NCI-H2107 (cell line): Measurements from ENCODE around the gene SZT2.
"Not testable (repeated sequence)": the region's sequence is repeated elsewhere in the genome, so short reads cannot be mapped to it uniquely, and the experiment has no call there.

Experiments
- DNase-seq: peaks from one replicate; lab custom pipeline; 2025; lab: John Stamatoyannopoulos, UW

Gene SZT2

DNA sequence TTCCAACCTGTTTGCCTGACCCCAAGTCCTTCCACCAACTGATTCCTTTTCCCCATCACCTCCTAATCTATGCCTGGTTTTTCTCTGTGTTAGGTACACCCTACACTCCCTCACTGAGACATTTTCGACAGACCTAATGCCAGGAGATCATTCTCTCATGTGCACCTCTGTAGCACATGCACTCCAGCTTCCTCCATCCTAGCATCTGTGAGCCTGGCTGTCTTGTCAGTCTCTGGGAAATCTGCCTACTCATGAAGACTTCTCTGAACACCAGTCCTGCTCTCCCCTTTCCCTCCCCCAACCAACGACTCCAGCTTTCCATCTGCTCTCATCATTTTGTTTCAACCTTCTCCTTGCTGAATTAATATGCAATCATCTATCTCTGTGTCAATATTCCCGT, 1.1 kb upstream of the SZT2 start:
- DNase-seq: no peak

DNA sequence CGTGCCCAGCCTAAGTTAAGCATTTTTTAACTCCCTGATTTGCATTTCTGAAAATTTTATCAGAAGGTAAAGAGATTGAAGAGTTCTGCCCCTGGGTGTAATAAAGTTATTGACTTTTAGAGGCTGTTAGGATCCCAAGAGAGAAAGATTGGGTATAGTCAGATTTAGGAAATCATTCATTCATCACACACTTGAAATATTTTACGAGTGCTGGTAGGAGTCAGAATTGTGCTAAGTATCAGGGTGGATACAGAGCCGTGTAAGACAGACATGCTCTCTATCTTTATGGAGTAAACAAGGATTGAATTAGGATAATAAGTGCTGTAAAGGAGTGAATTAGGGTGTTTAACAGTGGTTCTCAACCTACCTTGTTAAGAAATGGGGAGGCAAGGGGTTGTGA, 3.0 kb downstream of the SZT2 start:
- DNase-seq: no peak

DNA sequence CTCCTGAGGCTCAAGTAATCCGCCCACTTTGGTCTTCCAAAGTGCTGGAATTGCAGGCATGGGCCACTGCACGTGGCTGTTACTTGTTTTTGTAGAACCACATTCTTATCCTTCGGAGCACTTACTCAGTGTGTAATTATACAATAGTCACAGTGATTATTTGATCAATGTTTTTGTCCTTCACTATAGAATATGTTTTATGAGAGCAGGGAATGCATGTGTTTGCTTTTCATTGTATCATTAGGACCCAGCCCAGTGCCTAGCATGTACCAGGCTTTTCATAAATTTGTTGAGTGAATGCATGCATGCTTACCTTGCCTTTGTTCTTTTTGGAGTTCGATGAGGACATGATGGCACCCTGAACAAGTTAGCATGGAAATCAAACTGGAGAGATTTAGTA, 5.8 kb downstream of the SZT2 start:
- no peak for DNase-seq

GRCh38 chr1:43396059-43396458, 6.4 kb downstream of the SZT2 start:
- DNase-seq: no peak

- DNase-seq: no peak
Observed at GRCh38 chr1:43398227-43398626, 8.5 kb downstream of the SZT2 start.

GRCh38 chr1:43400441-43400840, 10.7 kb downstream of the SZT2 start:
- DNase-seq: not testable (repeated sequence)

DNA sequence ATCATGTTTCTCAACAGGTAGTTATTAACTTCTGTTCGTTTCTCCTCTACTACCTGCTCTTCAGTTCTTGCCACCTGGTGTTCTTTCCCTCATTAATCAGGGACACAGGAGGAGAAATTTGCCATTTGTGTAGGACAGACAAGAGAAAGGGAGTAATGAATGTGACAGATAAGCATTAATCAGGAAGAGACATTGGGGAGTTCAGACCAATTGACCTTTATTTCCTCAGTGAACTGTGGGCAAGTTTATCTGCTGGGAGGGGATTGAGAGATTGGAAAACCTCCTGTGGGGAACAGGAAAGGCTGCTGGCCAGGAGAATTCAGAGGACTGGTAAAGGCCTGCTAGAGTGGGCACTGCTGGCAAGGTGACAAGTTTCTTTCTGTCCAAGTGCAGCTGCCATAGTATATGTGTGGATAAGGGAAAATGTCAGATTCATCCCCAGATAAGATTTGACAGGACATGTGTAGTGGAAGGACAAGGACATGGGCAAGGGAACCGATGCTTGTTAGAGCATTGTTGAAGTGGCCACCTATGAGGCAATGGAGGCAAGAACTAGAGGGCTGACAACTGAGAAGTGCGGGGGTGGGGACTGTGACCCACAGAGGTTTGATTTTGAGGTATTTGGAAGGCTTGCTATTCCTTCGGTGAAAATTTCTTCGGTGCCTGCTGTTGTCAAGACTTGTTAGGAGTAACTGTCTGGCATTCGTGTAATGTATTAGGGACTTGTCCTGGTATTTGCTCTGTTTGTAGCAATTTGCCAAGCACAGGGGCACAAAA, 12.6 kb downstream of the SZT2 start:
- DNase-seq: no peak

- no peak for DNase-seq
Observed at GRCh38 chr1:43404353-43404752, 14.7 kb downstream of the SZT2 start.

DNA sequence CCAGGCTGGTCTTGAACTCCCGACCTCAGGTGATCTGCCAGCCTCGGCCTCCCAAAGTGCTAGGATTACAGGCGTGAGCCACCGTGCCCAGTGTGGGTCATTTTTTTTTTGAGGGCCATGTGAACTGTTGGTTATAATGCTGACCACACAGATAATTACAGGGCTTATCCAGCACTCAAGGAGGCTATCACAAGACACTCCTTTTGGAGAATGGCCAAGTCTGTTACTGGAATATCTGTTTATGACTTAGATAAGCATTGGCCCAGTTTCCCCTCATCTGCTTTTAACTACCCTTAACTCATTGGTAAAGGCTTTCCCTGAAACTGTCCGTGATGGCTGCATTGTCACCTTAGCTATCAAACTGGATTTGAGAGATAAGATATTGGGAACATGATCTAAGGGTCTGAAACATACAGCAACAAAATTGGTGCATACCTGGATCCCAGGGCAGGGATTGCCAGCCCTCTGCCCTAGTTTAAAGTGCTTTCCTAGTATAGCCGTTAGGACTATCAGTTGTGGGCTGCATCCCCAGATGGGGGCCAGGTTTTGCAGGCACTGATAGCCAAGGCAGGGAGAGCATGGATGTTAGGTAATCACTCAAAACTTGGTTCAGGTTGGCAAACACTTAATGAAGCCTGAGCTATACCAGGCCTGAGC, 15.6 kb downstream of the SZT2 start:
- no peak for DNase-seq

DNA sequence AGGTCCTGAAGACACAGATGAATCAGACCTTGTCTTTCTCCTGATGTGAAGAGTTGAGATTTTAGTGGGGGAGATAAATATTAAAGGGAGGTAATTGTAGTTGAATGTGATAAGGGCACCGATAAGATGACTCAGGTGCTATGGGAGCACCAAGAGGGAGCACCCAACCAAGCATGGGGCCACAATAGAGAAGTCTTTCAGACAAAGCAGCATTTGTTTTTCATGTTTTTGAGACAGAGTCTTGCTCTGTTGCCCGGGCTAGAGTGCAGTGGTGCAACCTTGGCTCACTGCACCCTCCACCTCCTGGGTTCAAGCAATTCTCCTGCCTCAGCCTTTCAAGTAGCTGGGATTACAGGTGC, 16.2 kb downstream of the SZT2 start:
- no peak for DNase-seq

DNA sequence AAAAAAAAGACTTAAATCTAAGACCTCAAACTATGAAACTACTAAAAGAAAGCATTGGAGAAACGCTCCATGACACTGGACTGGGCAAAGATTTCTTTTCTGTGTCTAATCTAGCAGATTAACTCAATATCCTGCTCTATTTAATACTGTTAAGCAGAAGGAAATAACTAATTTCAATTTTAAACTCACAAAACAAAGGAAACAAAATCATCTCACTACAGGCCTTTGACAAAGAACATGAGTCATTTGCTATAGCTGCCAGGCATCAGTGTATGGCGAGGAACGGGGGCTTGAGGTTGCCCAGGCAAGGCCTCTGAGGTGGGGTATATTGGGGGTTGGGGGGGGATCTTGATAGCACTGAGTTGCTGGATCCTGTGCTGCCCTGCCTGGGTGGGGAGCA, 20.9 kb downstream of the SZT2 start:
- DNase-seq: no peak

DNA sequence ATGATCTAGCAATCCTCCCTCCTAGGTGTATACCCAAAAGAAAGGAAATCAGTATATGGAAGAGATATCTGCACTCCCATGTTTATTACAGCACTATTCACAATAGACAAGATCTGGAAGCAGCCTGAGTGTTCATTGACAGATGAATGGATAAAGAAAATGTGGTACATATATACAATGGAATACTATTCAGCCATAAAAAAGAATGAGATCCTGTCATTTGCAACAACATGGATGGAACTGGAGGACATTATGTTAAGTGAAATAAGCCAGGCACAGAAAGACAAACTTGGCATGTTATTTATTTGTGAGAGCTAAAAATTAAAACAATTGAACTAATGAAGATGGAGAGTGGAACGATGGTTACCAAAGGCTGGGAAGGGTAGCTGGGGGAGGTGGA, 23.7 kb downstream of the SZT2 start:
- DNase-seq: not testable (repeated sequence)

DNA sequence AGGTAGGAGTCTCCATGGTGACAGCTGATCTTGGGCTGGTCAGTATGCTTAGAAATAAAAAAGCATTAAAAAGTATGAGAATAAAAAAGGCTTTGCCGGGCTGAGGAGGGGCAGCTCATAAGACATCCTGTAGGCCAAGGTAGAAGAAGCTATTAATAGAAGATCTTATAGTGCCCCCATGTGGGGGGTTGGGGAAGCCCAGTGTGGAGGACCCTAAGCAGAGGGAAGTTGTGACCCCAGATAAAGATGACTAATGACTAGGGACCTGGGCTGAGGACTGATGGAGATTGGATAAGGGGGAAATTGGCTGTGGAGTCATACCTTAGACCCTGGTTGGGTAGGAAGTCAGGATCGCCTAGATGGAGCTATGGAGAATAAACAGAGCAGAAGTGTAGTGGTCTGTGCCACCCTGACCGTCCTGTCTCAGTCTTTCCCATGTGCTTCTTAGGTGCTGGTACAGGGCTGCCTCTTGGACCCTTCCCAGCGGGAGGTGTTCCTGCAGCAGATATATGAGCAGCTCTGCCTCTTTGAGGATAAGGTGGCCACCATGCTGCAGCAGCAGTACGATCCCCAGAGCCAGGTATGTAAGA, 25.0 kb downstream of the SZT2 start:
- DNase-seq: no peak

DNA sequence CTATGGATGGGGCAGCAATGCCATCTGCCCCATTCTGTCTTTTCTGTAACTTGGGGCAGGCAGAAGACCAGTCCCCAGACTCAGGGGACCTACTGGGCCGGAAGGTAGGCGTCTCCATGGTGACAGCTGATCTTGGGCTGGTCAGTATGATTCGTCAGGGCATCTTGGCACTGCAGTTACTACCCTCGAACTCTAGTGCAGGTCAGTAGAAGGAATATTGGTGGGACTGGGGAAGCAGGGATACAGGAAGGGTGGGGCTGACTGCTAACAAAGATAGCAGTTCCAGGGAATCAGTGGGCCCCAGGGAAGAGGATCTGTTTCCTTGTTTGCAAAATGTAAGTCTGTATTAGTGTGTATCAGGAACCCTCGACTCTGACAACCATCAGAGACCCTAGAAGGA, 26.2 kb downstream of the SZT2 start:
- no peak for DNase-seq

DNA sequence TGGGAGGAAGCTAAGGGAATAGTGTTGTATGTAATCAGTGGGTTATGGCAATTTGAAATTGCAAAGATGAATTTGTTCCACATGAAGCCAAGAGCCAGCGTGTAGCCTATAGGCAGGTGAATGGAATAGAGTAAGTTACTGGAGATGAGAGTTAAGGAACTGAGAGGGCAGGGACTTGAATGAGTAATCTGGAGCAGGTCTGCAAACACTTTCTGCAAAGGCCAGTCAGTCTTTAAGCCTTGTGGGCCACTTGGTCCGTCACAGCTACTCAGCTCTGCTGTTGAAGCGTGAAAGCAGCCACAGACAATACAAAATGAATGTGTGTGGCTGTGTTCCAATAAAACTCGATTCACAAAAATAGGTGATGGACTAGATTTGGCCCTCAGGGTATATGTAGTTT, 29.2 kb downstream of the SZT2 start:
- no peak for DNase-seq

- no peak for DNase-seq
Observed at GRCh38 chr1:43419627-43420425, 30.1 kb downstream of the SZT2 start.

DNA sequence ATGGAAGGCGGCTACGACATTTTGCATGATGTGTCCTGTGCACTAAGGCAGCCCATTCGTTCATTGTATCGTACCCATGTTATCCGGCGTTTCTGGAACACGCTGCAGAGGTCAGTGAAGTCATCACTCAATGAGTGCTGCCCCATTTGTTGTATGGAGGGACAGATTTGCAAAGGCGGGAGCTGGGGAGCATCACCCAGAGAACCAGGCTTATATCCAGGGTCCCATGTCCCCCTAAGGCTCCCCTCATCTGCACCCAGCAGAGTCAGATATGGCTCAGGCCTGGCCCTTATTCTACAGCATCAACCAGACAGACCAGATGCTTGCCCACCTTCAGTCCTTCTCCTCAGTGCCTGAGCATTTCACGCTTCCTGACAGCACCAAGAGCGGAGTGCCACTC, 31.2 kb downstream of the SZT2 start:
- no peak for DNase-seq

DNA sequence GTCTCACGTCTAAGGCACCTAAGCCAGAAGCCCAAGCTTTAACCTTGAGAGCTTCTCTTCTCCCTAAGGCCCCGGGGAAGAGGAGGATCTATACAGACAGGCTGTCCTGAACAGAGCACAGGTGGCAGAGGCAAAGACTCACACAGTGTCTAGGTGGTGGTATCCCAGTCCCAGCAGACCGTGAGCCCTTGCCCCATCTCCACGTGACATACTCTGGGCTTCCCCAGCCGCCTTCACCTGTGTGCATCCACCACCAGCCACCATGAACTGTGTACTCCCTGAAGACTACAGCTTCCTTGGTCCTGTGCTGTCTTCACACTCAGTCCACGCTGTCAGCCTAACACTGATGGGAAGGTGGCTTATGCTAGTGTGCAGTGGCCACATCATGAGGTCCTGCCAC, 31.7 kb downstream of the SZT2 start:
- DNase-seq: no peak

DNA sequence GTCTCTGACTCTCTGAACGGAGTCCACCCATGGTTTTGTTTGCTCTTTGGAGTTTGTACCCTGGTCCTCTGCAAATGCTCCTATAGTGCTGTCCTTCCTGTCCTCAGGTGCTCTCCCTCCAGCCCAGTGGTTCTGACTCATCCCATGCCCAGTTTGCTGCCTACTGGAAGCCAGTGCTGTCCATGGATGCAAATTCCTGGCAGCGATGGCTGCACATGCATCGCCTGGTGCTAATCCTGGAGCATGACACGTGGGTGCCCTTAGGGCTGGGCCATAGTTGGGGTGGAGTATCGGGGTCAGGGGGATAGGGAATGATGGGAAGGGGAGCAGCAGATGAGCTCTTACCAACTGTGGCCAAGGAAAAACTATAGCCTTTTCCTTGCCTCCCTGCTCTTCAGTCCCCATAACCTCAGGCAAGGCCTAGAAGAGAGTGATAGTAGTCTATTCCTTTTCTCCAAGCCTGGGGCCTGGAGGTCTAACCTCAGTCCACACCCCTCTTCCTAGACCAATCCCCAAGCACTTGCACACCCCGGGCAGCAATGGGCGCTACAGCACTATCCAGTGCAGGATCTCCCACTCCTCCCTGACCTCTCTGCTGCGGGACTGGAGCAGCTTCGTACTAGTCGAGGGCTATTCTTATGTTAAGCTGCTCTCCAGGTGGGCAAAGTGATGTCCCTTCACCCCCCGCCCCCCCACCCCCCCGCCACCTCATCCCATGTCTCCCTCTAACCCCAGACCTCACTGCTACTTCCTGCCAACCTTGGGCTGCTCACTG, 32.5 kb downstream of the SZT2 start:
- no peak for DNase-seq

DNA sequence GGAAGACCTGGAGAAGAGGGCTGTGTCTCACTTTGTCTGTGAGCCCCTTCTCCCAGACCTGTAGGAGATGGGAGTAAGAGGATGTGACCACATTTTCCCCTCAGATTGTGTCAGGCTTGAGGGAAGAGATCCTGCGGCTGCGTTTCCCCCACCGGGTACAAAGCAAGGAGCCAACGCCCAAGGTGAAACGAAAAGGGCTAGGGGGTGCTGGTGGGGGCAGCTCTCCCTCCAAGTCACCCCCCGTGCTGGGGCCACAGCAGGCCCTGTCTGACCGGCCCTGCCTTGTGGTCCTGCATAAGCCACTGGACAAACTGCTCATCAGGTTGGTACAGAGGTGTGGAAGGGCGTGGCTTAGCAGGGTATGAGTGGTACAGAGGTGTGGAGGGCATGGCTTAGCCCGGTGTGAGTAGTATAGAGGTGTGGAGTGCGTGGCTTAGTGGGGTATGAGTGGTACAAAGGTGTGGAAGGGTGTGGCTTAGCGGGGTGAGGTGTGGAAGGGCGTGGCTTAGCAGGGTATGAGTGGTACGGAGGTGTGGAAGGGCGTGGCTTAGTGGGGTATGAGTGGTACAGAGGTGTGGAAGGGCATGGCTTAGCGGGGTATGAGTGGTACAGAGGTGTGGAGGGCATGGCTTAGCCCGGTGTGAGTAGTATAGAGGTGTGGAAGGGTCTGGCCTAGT, 33.4 kb downstream of the SZT2 start:
- DNase-seq: no peak
